ENCODE data around the gene SLC1A1. TPM values are rescaled to one million over a fixed set of nuclear protein-coding genes. Genes with fewer than 3 reads are reported as not detected.
"Not testable (repeated sequence)": the region's sequence is repeated elsewhere in the genome, so short reads cannot be mapped to it uniquely, and the experiment has no call there.

Gene SLC1A1
- total RNA-seq, 1 experiment from 2014 or later, result not detected

- no peaks in the 10 kb centered on the region for H3K27me3 ChIP-seq
- H3K27ac ChIP-seq, result no peak overlapping the region
- no peaks in the 10 kb centered on the region for H3K36me3 ChIP-seq
- no peak for DNase-seq
- H3K4me1 ChIP-seq, result no peaks in the 10 kb centered on the region
- H3K9me3 ChIP-seq (replicated peaks), result no peaks in the 10 kb centered on the region
- H3K4me3 ChIP-seq, result no peak overlapping the region
Measured at GRCh38 chr9:4514252-4515128, 24.2 kb downstream of the SLC1A1 start.

DNA sequence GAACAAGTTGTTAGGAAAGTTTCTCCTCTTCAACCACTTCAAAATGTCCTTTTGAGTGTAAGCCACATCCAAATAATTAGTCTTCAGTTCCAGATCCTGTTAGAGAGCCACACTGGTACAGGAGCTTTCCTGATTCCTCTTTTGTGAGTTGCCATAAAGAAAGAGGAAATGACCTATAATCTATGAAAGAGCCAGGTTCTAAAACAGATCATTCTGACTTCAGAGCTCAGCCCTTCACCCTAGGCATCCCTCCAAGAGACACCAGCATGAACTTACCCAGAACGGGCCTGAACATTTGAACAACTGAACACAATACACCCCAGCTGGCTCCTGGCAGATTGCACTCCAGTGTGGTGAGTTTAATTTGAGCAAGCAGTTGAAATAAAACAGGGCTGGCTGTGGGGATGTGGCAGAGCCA, 25.7 kb downstream of the SLC1A1 start:
- no peak for DNase-seq
- Histone ChIP-seq H3K4me1 (no peaks in the 10 kb centered on the region), H3K27me3 (no peaks in the 10 kb centered on the region), H3K27ac (no peak overlapping the region), H3K36me3 (no peaks in the 10 kb centered on the region), H3K4me3 (no peak overlapping the region), H3K9me3 (replicated peaks) (no peaks in the 10 kb centered on the region)

DNA sequence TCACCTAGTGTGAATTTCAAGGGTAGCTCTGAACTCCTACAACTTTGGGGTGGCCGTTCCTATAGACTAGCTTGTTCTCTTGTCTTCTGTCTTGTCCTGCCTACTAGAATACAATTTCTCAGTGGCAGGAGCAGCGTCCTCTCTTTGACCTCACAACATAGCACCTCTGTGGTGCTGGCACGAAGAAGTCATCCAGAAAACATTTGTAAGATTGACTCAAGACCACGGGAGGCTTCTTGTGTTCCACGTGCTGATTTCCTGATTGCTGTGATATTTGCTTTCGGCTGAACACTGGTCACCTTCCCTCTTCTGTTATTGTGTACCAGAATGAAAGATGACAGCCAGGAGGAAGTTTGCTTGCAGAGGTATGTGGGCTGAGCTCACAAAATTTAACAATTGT, 27.0 kb downstream of the SLC1A1 start:
- H3K9me3 ChIP-seq (replicated peaks), result no peaks in the 10 kb centered on the region
- no peak for DNase-seq
- H3K4me1 ChIP-seq, result no peaks in the 10 kb centered on the region
- H3K4me3 ChIP-seq, result no peak overlapping the region
- no peaks in the 10 kb centered on the region for H3K36me3 ChIP-seq
- no peak overlapping the region for H3K27ac ChIP-seq
- no peaks in the 10 kb centered on the region for H3K27me3 ChIP-seq

- Histone ChIP-seq H3K27me3 (no peaks in the 10 kb centered on the region), H3K4me3 (no peak overlapping the region), H3K27ac (no peak overlapping the region), H3K9me3 (replicated peaks) (no peaks in the 10 kb centered on the region), H3K4me1 (no peaks in the 10 kb centered on the region), H3K36me3 (no peaks in the 10 kb centered on the region)
- DNase-seq, result no peak
Measured at GRCh38 chr9:4519604-4520003, 29.3 kb downstream of the SLC1A1 start.

DNA sequence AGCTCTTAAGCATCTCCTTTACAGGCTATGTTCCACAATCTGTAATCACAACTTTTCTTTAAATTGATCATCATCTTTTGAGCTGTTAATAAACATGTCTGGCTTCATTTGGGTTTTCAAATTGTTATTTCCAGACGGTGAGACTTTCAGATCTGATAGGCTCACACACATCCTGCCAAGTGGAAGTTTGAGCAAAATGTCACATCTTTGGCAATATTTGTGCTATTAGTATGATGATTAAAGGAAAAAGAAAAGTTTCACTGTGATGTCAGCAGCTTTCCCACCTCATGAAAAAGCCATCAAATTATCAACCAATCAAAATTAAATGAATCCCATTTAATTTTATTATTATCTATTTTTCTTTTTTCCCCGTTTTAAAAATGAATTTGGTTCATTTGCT, 29.8 kb downstream of the SLC1A1 start:
- no peaks in the 10 kb centered on the region for H3K4me1 ChIP-seq
- no peaks in the 10 kb centered on the region for H3K9me3 ChIP-seq (replicated peaks)
- no peaks in the 10 kb centered on the region for H3K36me3 ChIP-seq
- H3K4me3 ChIP-seq, result no peak overlapping the region
- DNase-seq, result no peak
- no peaks in the 10 kb centered on the region for H3K27me3 ChIP-seq
- no peak overlapping the region for H3K27ac ChIP-seq

- no peak overlapping the region for H3K4me3 ChIP-seq
- no peaks in the 10 kb centered on the region for H3K9me3 ChIP-seq (replicated peaks)
- H3K27ac ChIP-seq, result no peak overlapping the region
- no peaks in the 10 kb centered on the region for H3K27me3 ChIP-seq
- DNase-seq, result no peak
- no peaks in the 10 kb centered on the region for H3K36me3 ChIP-seq
- no peaks in the 10 kb centered on the region for H3K4me1 ChIP-seq
Measured at GRCh38 chr9:4530375-4530774, 40.1 kb downstream of the SLC1A1 start.

GRCh38 chr9:4530831-4531230, 40.6 kb downstream of the SLC1A1 start:
- not testable (repeated sequence) for H3K9me3 ChIP-seq (replicated peaks); DNase-seq; H3K36me3 ChIP-seq; H3K27me3 ChIP-seq; H3K4me3 ChIP-seq; H3K4me1 ChIP-seq; H3K27ac ChIP-seq

- not testable (repeated sequence) for H3K9me3 ChIP-seq (replicated peaks); DNase-seq; H3K36me3 ChIP-seq; H3K4me3 ChIP-seq; H3K27me3 ChIP-seq; H3K4me1 ChIP-seq; H3K27ac ChIP-seq
Measured at GRCh38 chr9:4531355-4531754, 41.1 kb downstream of the SLC1A1 start.

DNA sequence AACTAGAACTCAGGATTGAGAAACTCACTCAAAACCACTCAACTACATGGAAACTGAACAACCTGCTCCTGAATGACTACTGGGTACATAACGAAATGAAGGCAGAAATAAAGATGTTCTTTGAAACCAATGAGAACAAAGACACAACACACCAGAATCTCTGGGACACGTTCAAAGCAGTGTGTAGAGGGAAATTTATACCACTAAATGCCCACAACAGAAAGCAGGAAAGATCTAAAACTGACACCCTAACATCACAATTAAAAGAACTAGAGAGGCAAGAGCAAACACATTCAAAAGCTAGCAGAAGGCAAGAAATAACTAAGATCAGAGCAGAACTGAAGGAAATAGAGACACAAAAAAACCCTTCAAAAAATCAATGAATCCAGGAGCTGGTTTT, 43.6 kb downstream of the SLC1A1 start:
- not testable (repeated sequence) for H3K27me3 ChIP-seq; H3K27ac ChIP-seq; H3K9me3 ChIP-seq (replicated peaks); DNase-seq; H3K4me3 ChIP-seq; H3K4me1 ChIP-seq; H3K36me3 ChIP-seq

GRCh38 chr9:4536196-4536595, 45.9 kb downstream of the SLC1A1 start:
- not testable (repeated sequence) for H3K36me3 ChIP-seq; DNase-seq; H3K27me3 ChIP-seq; H3K4me1 ChIP-seq; H3K4me3 ChIP-seq; H3K9me3 ChIP-seq (replicated peaks); H3K27ac ChIP-seq

- Histone ChIP-seq H3K36me3 (no peaks in the 10 kb centered on the region), H3K4me3 (no peak overlapping the region), H3K27me3 (no peaks in the 10 kb centered on the region), H3K4me1 (0 out of 2 replicates have a peak, but pooled peaks cover 3% of the 10 kb centered on the region), H3K9me3 (replicated peaks) (no peaks in the 10 kb centered on the region), H3K27ac (no peak overlapping the region)
- DNase-seq, result no peak
Measured at GRCh38 chr9:4537581-4537980, 47.3 kb downstream of the SLC1A1 start.

GRCh38 chr9:4538107-4538506, 47.8 kb downstream of the SLC1A1 start:
- Histone ChIP-seq H3K27ac (no peak overlapping the region), H3K27me3 (no peaks in the 10 kb centered on the region), H3K4me1 (0 out of 2 replicates have a peak, but pooled peaks cover 3% of the 10 kb centered on the region), H3K9me3 (replicated peaks) (no peaks in the 10 kb centered on the region), H3K4me3 (no peak overlapping the region), H3K36me3 (no peaks in the 10 kb centered on the region)
- DNase-seq, result no peak

DNA sequence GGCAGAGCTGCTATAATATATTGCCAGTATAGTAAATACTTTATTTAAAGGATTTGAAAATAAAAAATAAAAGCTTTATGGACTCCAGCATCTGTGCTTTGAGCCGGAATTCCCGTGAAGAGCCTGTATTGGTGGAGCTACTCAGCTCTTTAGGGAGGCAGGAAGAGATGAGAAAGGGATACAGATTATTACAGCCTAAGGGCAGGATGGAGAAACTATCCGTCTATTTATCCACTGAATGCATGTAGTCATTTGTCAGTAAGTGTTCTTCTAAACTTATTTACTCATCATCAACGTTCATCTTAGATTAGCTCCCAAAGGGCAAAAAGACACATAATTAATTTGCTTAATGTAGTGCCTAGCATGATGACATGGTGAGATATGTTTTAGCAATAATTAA, 48.4 kb downstream of the SLC1A1 start:
- Histone ChIP-seq H3K27ac (no peak overlapping the region), H3K27me3 (no peaks in the 10 kb centered on the region), H3K9me3 (replicated peaks) (no peaks in the 10 kb centered on the region), H3K4me3 (no peak overlapping the region), H3K36me3 (no peaks in the 10 kb centered on the region), H3K4me1 (0 out of 2 replicates have a peak, but pooled peaks cover 3% of the 10 kb centered on the region)
- DNase-seq, result no peak

GRCh38 chr9:4540425-4540824, 50.2 kb downstream of the SLC1A1 start:
- H3K36me3 ChIP-seq, result no peaks in the 10 kb centered on the region
- H3K27ac ChIP-seq, result no peak overlapping the region
- DNase-seq, result no peak
- no peak overlapping the region for H3K4me3 ChIP-seq
- no peaks in the 10 kb centered on the region for H3K27me3 ChIP-seq
- H3K4me1 ChIP-seq, result 0 out of 2 replicates have a peak, but pooled peaks cover 3% of the 10 kb centered on the region
- no peaks in the 10 kb centered on the region for H3K9me3 ChIP-seq (replicated peaks)

DNA sequence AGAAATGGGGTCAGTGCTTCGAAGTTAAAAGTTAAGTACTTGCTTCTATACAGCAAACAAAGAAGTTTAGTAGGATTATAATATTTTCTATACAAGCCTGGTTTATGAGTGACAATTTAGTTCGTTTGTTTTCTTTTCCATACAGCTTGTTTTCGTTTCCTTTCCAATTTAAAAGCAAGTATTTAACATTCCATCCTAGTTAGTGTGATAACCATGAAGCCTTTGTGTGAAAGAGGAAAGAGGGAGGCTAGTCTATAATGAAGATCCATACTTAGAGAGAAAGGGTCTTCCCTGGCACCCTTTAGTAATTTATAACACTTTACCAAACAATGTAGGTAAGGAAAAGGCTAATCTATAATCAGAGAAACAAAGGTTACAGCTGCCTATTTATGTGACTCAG, 51.0 kb downstream of the SLC1A1 start:
- Histone ChIP-seq H3K36me3 (no peaks in the 10 kb centered on the region), H3K27ac (no peak overlapping the region), H3K27me3 (no peaks in the 10 kb centered on the region), H3K4me3 (no peak overlapping the region), H3K9me3 (replicated peaks) (no peaks in the 10 kb centered on the region), H3K4me1 (0 out of 2 replicates have a peak, but pooled peaks cover 3% of the 10 kb centered on the region)
- DNase-seq, result no peak

DNA sequence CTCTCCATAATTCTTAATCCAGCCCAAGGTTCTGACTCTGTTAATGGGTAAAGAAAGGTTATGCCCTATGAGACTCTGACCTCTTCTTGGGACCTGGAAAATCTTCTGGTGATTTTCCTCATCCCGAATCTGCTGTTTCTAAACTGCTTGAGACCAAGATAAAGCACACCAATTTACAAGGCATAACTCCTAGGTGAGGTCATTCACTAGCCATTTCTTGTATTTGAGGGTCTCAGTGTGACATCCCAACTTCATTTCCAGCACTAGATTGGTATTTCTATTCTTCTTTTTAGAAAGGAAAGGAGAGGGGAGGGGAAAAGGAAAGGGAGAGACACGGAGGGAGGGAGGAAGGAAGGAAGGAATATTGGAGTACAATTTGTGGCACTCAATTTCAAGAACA, 51.6 kb downstream of the SLC1A1 start:
- no peak for DNase-seq
- H3K27me3 ChIP-seq, result no peaks in the 10 kb centered on the region
- no peaks in the 10 kb centered on the region for H3K36me3 ChIP-seq
- no peak overlapping the region for H3K27ac ChIP-seq
- no peak overlapping the region for H3K4me3 ChIP-seq
- no peaks in the 10 kb centered on the region for H3K9me3 ChIP-seq (replicated peaks)
- H3K4me1 ChIP-seq, result 0 out of 2 replicates have a peak, but pooled peaks cover 3% of the 10 kb centered on the region
